HG02852 (cell line): ENCODE results near the gene DNAJC18.
"Not testable (repeated sequence)": the region's sequence is repeated elsewhere in the genome, so short reads cannot be mapped to it uniquely, and the experiment has no call there.

ENCODE experiments used
- ATAC-seq: cut with Tn5 transposase; IDR thresholded peaks from one replicate; pipeline ENCODE4 v1.9.1; 2021; ENCODE audit warnings: mild to moderate bottlenecking, moderate library complexity; ENCODE audit not compliant: unreplicated experiment

The DNAJC18 gene

DNA sequence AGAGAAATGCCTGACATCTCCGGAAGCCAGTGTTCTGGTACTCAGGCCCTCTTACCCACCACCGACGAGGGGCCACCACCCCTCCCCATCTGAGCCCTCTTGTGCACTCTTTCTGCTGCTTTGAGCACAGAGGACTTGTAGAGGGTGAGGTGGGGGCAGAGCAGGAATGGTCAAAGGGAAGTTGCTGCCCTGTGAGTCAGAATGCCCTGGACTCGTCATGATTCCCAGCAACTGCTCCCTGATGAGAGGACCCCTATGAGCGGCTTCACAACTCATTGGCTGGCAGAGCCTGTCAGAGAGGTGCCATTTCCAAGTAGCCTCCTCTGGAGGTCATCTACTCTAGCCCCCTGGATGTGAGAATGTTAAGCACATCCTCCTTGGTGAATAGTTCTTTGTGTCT is 22.4 kb upstream of the DNAJC18 start:
- ATAC-seq = no peak

DNA sequence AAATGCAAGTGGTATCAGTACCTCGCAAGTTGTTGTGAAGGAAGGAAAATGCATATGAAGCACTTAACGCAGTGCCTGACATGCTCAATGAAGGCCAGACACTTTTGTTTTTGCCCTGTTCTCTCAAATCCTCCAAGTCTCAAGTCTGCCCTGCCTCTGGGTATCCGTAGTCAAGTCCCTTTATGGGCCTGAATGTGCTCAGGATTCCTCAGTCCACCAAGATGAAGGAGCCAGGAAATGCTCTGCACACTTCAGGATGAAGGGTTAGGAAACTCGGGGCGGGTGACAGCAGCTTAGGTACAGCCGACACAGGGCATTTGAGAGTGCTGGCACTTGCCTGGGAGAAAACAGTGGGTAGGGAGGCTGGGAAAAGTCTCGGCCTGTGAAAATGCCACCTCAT is 21.9 kb upstream of the DNAJC18 start:
- no peak for ATAC-seq

DNA sequence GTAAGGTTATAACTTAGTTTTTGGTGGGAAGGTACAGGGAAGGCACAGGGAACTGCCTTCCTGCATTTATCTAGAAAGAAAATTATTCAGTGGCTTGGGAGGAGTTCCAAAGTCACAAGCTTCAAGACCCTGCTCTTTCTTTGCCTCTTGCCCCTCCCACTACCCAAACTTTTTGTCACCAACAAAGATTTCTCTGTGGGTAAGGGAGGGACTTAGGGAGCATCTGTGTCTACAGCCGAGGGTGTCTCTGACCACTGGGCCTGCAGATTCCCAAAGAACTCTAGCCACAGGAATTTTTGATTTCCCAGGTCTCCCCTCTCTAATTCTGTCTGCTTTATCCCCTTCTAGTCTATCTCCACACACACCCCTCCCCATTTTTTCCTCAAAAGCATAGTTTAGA is 21.1 kb upstream of the DNAJC18 start:
- ATAC-seq = no peak

DNA sequence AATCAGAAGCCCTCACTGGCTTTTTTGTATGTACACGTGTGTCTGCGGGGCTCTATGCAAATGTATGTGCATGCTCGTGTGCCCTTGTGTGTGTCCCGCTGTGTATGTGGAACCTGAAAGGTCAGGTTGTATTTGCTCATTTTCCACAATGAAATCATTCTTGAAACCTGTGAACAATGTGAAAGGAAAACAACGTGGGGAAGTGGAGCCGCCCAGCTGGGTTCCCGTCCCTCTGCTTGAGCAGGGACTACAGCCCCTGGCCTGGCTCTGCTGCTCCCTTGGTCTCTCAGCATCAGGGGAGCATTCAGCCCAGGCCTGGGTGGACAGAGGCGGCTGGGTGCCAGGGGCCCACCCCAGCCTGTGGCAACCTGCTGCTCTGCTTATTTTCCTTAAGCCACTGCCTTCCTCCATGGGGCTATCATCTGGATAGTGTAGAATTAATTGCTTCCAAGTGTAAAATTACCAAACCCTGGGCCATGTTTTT is 20.2 kb upstream of the DNAJC18 start:
- ATAC-seq = no peak

DNA sequence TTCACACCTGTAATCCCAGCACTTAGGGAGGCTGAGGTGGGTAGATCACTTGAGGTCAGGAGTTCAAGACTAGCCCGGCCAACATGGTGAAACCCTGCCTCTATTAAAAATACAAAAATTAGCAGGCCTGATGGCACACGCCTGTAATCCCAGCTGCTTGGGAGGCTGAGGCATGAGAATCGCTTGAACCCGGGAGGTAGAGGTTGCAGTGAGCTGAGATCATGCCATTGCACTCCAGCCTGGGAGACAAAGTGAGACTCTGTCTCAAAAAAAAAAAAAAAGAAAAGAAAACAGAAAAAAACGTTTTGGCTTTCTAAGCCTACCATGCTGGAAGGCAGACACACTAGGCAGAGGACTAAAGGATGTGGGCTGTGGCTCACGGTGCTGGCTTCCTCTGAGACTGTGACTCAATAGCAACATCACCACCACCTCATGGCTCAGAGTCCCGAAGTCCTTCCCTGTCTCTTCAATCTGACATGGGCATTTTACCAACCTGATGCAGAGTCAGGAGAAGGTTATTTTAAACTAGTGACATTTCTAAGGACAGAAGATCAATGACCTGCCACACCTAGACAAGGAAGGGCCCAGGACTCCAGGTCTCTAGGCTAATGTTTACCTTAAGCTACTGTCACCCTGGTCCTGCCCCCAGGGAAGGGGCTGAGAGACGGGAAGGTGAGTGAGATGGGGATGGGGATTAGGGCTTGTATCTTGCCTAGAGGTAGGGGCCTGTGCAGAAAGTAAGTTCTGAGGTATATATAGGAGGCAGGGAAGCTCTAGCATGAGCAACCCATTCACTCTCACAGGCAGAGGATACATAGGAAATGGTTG is 19.5 kb upstream of the DNAJC18 start:
- ATAC-seq = peak; percentile 47

DNA sequence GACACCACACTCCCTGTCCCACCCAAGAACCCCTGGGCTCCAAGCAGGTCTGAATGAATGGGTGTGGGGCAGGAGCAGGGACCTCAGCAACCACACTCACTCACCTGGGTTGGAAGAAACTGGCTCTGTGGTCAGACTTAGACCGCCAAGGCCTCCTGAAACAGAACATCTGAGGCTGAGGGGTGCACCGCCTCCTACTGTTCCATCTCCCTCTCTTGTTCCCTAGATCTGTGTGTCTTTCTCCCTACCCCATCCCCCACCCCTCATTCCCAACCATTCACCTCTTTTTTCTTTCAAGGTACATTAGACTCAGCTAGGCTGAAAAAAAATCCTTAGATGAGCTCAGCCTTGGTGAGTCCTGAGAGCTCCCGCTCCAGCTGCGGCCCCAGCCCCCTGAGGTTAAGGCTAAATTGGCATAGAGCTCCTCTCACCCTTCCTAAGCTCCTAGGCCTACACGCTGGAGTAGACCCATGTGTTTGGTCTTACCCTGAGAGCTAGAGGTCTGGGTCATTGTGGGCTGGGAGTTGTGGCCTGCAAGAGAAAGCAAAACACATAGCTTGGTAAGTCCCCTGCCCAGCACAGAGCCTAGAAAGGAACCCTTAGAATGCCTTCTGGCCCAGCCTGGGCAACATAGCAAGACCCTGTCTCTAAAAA is 18.5 kb upstream of the DNAJC18 start:
- ATAC-seq = no peak

DNA sequence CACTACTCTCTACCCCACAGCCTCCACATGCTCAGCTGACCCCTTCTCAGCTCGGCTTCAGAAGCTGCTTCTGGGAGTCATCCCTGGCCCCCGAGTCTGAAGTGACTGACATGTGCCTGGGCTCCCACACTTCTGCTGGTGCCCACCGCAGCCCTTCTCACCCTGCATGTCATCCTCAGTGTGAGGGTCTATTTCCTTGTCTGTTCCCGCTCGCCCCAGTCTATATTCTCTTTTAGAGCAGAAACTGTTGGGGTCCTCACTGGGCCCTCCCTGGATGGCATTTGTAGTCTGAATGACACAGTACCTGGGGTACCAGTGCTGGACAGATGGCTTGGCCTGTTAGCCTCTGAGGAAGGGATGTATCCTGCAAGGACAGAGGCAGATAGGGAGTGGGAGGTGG is 17.9 kb upstream of the DNAJC18 start:
- ATAC-seq = no peak

DNA sequence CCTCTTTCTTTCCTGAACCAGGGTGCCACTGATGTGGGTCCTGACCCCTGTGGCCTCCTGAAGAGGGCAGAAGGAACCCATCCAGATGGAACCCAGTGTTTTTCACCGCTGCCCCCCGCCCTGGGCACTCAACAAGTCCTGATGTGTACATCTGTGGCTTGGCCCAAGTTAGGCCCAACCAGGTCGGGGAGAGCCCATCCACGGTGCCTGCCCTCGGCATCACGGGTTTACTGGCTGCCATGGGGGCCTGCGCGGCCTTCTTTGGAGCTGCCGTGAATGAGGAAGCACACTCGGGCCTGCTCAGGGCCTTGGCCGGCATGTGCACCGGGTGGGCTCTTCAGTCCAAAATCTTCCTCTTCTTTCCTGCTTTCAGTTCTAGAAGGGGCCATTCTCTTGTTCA is 17.5 kb upstream of the DNAJC18 start:
- ATAC-seq = no peak

DNA sequence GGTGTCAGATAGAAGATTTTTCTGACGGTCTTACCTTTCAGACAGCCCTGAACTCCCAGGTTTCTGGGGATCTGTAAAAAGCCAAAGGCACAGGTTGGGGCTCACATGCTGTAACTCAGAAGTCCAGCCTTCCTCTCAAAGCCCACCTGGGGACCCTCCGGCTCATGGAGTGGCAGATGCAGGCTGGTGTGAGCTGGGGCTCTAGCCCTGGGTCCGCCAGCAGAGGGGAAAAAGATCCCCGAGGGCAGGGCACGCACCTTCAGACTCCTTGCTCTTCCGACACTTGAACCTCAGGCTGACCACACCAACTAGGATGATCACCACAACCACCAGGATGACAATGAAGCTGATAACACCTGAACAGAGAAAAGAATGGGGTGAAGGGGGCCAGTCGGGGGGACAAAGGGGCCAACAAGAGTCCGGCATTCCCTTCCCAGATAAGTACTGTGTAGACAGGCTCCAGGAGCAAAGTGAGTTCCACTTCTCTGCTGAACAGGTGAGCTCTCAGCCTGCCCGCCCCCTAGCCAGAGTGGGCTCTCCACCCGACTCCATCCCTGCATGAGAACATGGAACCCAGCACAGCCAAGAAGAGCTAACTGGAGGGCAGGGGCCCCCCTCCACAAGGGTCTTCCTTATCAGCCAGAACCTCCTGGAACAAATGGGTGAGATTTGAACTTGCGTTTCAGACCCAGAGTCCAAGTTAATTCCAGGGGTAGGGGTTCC is 15.4 kb upstream of the DNAJC18 start:
- no peak for ATAC-seq

DNA sequence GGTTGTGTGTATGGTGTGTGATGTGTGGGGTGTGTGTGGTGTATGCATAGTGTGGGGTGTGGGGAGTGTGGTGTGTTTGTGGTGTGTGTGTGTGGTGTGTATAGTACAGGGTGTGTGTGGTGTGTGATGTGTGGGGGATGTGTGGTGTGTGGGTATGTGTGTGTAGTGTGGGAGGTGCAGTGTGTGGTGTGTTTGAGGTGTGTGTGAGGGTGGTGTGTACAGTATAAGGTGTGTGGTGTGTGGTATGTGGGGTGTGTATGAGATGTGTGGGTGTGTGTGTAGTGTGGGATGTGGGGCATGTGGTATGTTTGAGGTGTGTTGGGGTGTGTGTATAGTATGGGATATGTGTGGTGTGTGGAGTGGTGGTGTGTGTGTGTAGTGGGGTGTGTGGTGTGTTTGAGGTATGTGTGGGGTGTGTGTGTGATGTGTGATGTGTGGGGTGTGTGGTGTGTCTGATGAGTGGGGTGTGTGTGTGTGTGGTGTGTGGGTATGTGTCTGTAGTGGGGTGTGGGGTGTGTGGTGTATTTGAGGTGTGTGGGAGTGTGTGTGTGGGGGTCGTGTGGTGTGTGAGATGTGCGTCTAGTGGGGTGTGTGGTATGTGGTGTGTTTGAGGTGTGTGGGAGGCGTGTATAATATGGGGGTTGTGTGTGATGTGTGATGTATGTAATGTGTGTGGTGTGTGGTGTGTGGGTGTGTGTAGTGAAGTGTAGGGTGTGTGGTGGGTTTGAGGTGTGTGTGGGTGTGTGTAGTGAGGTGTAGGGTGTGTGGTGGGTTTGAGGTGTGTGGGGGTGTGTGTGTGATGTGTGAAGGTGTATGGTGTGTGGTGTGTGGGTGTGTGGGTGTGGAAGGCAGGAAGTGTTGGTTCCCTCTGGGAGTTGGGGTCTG is 14.6 kb upstream of the DNAJC18 start:
- ATAC-seq = no peak

DNA sequence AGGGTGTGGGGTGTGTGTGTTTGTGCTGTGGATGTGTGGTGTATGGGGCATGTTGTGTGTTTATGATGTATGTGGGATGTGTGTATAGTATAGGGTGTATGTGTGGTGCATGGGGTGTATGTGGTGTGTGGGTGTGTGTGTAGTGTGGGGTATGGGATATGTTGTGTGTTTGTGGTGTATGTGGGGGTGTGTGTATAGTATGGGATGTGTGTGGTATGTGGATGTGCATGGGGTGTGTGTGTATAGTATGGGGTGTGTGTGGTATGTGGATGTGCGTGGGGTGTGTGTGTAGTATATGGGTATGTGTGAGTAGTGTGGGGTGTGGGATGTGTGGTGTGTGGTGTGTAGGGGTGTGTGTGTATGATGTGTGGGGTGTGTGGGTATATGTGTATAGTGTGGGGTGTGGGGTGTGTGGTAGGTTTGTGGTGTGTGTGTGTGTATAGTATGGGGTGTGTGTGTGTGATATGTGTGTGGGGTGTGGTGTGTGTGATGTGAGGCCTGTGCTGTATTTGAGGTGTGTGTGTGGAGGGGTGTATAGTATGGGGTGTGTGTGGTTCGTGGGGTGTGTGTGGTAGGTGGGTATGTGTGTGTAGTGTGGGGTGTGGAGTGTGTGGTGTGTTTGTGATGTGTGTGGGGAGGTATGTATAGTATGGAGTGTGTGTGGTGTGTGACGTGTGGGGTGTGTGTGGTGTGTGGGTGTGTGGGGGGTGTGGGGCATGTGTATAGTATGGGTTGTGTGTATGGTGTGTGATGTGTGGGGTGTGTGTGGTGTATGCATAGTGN is 12.7 kb upstream of the DNAJC18 start:
- no peak for ATAC-seq

DNA sequence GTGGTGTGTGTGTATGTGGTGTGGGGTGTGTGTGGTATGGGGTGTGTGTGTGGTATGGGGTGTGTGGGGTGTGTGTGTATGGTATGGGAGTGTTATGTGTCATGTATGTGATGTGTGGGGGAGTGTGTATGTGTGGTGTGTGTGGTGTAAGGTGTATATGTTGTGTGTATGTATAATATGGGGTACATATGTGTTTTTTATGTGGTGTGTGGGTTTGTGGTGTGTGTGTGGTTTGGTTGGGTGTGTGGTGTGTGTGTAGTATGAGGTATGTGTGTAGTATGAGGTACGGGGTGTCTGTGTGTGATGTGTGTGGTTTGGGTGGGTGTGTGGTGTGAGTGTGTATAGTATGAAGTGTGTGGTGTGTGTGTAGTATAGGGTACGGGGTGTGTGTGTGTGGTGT is 11.9 kb upstream of the DNAJC18 start:
- ATAC-seq = no peak

DNA sequence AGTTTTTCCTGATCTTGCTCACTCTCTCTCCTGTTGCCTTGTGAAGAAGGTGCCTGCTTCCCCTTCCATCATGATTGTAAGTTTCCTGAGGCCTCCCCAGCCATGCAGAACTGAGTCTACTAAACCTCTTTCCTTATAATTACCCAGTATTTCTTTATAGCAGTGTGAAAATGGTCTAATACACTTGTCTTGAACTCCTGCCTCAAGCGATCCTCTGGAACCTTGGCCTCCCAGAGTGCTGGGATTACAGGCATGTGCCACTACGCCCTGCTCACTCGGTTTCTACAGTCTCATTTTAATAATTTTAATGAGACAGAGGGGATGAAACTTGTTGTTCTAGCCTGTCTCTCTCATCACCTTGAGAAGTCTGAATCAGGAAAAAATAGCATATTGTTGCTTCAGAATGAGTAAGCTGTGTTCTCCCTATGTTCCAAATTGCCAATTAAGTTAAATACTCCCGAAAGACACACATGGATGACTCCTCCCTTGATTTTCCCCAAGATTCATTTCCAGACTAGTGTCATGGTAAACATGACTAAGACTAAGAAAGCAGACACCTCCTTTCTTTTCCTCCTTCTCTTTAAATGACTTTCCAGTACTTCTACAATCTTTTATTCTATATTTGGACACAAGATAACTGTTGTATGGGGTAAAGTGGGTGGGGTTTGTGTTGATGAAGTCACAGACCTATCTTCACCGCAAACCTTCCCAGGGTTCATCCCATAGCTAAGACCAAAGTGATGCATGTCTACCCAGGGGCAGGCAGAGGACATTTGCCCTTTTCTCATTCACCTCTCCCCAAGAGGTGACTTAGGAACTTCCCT is 7.8 kb upstream of the DNAJC18 start:
- ATAC-seq = peak; percentile 73

DNA sequence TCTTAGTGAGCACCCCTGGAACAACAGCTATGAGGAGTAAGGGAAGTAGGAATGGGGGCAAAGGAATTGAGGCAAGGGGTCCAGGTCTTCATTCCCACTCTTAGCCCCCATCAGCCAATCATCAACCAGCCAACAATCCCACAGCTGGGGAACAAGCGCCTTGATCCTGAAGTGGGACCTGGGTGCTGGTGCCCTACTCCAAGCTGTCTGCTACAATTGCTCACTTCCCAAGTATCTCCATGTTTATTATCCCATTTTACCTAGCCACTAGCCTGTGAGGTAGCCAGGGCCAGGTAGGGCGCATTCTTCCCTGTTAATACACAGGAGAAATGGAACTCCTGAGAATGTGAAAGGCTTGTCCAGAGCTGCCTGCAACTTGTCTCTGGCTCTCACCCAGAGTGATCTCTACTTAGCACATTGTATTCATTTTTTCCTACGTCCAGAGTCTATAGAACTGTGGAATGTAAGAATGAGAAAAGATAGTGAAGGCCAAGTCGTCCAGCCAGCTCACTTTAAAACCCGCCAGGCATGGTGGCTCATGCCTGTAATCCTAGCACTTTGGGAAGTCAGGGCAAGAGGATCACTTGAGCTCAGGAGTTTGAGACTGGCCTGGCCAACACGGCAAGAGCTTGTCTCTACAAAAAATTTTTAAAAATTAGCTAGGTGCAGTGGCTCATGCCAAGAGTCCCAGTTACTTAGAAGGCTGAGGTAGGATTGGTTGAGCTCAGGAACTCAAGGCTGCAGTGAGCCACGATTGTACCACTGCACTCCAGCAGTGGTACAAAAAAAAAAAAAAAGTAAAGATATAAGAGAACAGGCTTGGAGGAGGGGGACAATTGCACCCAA is 6.2 kb upstream of the DNAJC18 start:
- no peak for ATAC-seq

DNA sequence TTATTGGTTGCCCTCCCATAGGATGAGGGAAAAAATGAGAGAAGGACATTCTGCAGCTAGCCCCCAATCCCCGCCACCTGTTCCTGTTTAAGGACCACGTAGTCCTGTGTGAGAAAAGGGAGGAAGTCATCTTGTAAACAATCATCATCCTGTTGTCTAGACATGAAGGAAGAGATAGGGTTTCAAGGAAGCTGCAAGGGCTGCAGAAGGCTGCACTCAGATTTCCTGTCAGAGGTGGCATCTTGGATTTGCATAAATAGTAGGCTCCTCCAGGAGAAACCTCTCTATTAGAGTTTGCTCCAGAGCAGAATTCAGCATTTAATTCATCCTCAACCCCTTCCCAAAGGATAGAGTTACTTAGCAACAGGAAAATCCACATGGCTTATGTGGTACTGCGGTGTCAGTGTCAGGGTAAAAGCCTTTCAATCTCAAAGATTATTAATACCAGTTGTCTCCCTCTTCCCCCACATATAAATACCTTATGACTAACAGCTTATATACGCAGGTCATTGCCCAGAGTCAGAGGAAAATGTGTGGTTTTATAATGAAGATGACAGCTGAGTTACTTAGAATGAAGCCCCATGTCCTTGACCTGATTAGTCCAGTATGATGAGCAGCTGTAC is 4.6 kb upstream of the DNAJC18 start:
- no peak for ATAC-seq

DNA sequence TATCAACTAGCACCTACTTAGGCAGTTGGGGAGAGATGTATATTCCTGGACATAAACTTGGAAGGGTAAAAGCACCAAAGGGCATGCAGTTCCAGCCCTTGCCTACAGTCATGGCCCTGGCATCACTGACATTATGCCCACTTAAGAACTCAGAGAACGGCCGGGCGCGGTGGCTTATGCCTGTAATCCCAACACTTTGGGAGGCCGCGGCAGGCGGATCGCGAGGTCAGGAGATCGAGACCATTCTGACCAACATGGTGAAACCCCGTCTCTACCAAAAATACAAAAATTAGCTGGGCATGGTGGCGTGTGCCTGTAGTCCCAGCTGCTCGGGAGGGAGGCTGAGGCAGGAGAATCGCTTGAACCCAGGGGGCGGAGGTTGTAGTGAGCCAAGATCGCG is 1.1 kb upstream of the DNAJC18 start:
- ATAC-seq = not testable (repeated sequence)

DNA sequence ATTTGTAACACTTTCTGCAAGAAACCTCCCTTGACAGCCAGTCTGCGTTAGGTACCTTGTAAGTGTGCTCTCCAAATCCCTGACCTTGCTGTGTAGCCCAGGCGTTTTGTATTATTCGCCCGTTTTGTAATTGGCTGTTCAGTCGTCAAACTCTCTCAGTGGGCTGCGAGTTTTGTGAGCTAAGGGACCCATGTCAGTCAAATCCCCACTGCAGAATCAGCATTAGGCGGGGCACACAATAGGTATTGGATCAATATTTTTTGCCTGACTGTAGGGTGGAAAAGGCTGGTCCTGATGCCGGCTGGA is 665 bp downstream of the DNAJC18 start:
- no peak for ATAC-seq

DNA sequence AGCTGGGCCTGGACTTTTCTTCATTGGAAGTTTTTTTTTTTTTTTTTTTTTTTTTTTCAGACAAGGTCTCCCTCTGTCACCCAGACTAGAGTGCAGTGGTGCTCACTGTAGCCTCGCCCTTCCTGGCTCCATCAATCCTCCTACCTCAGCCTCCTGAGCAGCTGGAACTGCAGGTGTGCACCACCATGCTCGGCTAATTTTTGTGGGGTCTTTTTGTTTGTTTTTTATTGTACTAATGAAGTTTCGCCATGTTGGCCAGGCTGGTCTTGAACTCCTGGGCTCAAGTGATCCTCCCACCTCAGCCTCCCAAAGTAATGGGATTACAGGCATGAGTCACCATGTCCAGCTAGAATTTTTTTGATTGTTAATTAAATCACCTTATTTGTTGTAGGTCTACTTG is 3.6 kb downstream of the DNAJC18 start:
- no peak for ATAC-seq
